Measurements from ENCODE around the gene PAPPA2. TPM values are rescaled to one million over a fixed set of nuclear protein-coding genes. Genes with fewer than 3 reads are reported as not detected.

Gene PAPPA2
- total and polyA plus RNA-seq, 2 of the 4 experiments (the other 2 are of a cell fraction), result 0.10 to 0.18 TPM

- no peak overlapping the region for H3K56ac ChIP-seq (ENCODE audit: extremely low read depth, insufficient read depth, low read length)
- H3K9me3 ChIP-seq (ENCODE audit: control insufficient read depth, insufficient read depth, low read length), result no peaks in the 10 kb centered on the region
- no peak overlapping the region for H2BK120ac ChIP-seq (ENCODE audit: low read depth, low read length)
- H2AK9ac ChIP-seq (replicated peaks; ENCODE audit: low read depth, low read length, poor library complexity), result no peak overlapping the region
- H3K14ac ChIP-seq (replicated peaks; ENCODE audit: low read depth, low read length), result no peak overlapping the region
- no peak overlapping the region for H4K5ac ChIP-seq (ENCODE audit: low read depth, low read length)
- no peak overlapping the region for H3K23ac ChIP-seq (ENCODE audit: low read depth, low read length)
- H2BK5ac ChIP-seq (ENCODE audit: low read depth, low read length, poor library complexity, severe bottlenecking), result no peak overlapping the region
- no peak overlapping the region for H4K8ac ChIP-seq (ENCODE audit: low read depth in 2 of 2, low read length in 2 of 2)
- H3K4ac ChIP-seq (ENCODE audit: low read depth, low read length), result no peak overlapping the region
- H3K36me3 ChIP-seq (ENCODE audit: control insufficient read depth, insufficient read depth, low read length), result no peaks in the 10 kb centered on the region
- dilution Hi-C loops (cut with HindIII; ENCODE audit: low sequenced_read_pairs, unreplicated experiment), result no loop called here
- H3K27me3 ChIP-seq (ENCODE audit: control insufficient read depth, insufficient read depth, low read length), result no peaks in the 10 kb centered on the region
- in situ Hi-C loops (cut with MboI; ENCODE audit: low sequenced_read_pairs), result no loop called here
- ChIA-PET POLR2A (ENCODE audit: unreplicated experiment) (no interaction called here), CTCF (no interaction called here)
- no peak overlapping the region for H4K91ac ChIP-seq (ENCODE audit: insufficient read depth, low read depth, low read length)
- H3K4me1 ChIP-seq (ENCODE audit: control insufficient read depth, insufficient read depth, low read length), result no peaks in the 10 kb centered on the region
- H3K9me1 ChIP-seq (ENCODE audit: insufficient read depth, low read length), result no peaks in the 10 kb centered on the region
- no peak overlapping the region for H3K27ac ChIP-seq (ENCODE audit: insufficient read depth, low read length)
- no peaks in the 10 kb centered on the region for H4K20me1 ChIP-seq (ENCODE audit: insufficient read depth, low read length)
- no CpG with 5 or more reads among the region's 1 CpG for WGBS, 2 experiments (ENCODE audit: extremely low coverage in 2 of 2, insufficient read length in 1 of 2)
- intact Hi-C loops (cut with micrococcal nuclease), result no loop called here
- no peaks in the 10 kb centered on the region for H3K79me1 ChIP-seq (ENCODE audit: low read depth in 1 of 2, low read length in 2 of 2)
- H3K9ac ChIP-seq (ENCODE audit: low read depth, low read length), result no peak overlapping the region
- H3K4me2 ChIP-seq (ENCODE audit: low read depth, low read length), result no peak overlapping the region
- H3K4me3 ChIP-seq (ENCODE audit: insufficient read depth, low read depth, low read length), result no peak overlapping the region
- no peak for ATAC-seq (ENCODE audit: low read depth)
- no TSS peak for BruUV-seq (replicated peaks)
- no peak overlapping the region for H2AFZ ChIP-seq (replicated peaks; ENCODE audit: low read length, poor library complexity)
- H2BK15ac ChIP-seq (ENCODE audit: low read depth, low read length), result no peak overlapping the region
- no peak for DNase-seq
- no peak overlapping the region for H3K18ac ChIP-seq (ENCODE audit: low read depth, low read length)
- no peak overlapping the region for H2AK5ac ChIP-seq (ENCODE audit: low read depth, low read length)
- TF ChIP-seq CHD1 (IDR thresholded peaks at IDR 0.05; ENCODE audit: low read depth, low read length) (no peak), MXI1 (IDR thresholded peaks at IDR 0.05; ENCODE audit: borderline replicate concordance, low read depth, low read length) (no peak), FOS (IDR thresholded peaks at IDR 0.05; ENCODE audit: low read depth, low read length) (no peak), MAFK (IDR thresholded peaks at IDR 0.05; ENCODE audit: low read depth, low read length) (no peak), SMC3 (IDR thresholded peaks at IDR 0.05; ENCODE audit: low read depth, low read length) (no peak), MAZ (IDR thresholded peaks at IDR 0.05; ENCODE audit: borderline replicate concordance, low read depth, low read length) (no peak), POLR2A (IDR thresholded peaks at IDR 0.05; ENCODE audit: low read depth, low read length) (no peak), ELK1 (IDR thresholded peaks at IDR 0.05; ENCODE audit: borderline replicate concordance, low read depth, low read length) (no peak)
- no peak overlapping the region for H2BK20ac ChIP-seq (ENCODE audit: low read depth, low read length)
These were observed 270.7 kb downstream of the PAPPA2 start for GRCh38 chr1:176733661-176734060.
